K562 (cell line): ENCODE results near the gene TRPC4AP.

Experiments used
- BMI1 ChIP-seq: fragments of 150-350 bp; IDR thresholded peaks from 2 replicates; pipeline ENCODE4 v1.6.1; 2014; ENCODE audit warnings: low read length
- CEBPB ChIP-seq: fragments of 450-650 bp; IDR thresholded peaks from 2 replicates; pipeline ENCODE4 v1.6.1; 2016; ENCODE audit warnings: missing genetic modification characterization, missing compliant biosample characterization
- ETV6 ChIP-seq, 3 experiments: fragments of 150-350 bp in 1 of 3; sonication (generic) in 1 of 3; formaldehyde crosslinking in 1 of 3; IDR thresholded peaks; 2 replicates each; pipeline versions ENCODE4 v1.6.1 to v1.8.0; 2014 to 2022; ENCODE audit warnings: borderline replicate concordance in 2 of 3, low read depth in 2 of 3, antibody characterized with exemption in 1 of 3, low read length in 1 of 3, mild to moderate bottlenecking in 1 of 3, missing genetic modification reagents in 1 of 3
- GABPA ChIP-seq: fragments of 200-800 bp; sonication (Bioruptor generic); conservative IDR thresholded peaks from 2 replicates; pipeline ENCODE4 v1.6.1; 2016; ENCODE audit warnings: low read depth, missing genetic modification characterization, missing compliant biosample characterization
- KAT7 ChIP-seq: sonication (generic); formaldehyde crosslinking; IDR thresholded peaks from 2 replicates; pipeline ENCODE4 v1.8.0; 2022; ENCODE audit warnings: missing genetic modification reagents, mild to moderate bottlenecking, borderline replicate concordance
- MAFK ChIP-seq: IDR thresholded peaks from 2 replicates; pipeline ENCODE4 v1.6.1; 2011; ENCODE audit warnings: low read length, improper control_type of control experiment
- MYNN ChIP-seq, 2 experiments: sonication (generic); formaldehyde crosslinking in 1 of 2; IDR thresholded peaks; 2 replicates each; pipeline versions ENCODE4 v1.5.0 to v1.6.1; 2016 to 2020; ENCODE audit warnings: antibody characterized with exemption in 1 of 2, missing genetic modification reagents in 1 of 2
- NFXL1 ChIP-seq: fragments of 450-650 bp; formaldehyde crosslinking; IDR thresholded peaks from 2 replicates; pipeline ENCODE4 v1.4.0; 2021; ENCODE audit warnings: mild to moderate bottlenecking
- NONO ChIP-seq, 2 experiments: fragments of 200-400 bp in 1 of 2; fragments of 450-650 bp in 1 of 2; formaldehyde crosslinking in 1 of 2; IDR thresholded peaks; 2 replicates each; pipeline ENCODE4 v1.6.1; 2017; ENCODE audit warnings: low read depth in 2 of 2, mild to moderate bottlenecking in 2 of 2, moderate library complexity in 2 of 2, low read length in 1 of 2
- THRAP3 ChIP-seq: fragments of 450-650 bp; IDR thresholded peaks from 2 replicates; pipeline ENCODE4 v1.6.1; 2016; ENCODE audit warnings: mild to moderate bottlenecking, inconsistent platforms, borderline replicate concordance
- ZNF24 ChIP-seq: fragments of 450-650 bp; IDR thresholded peaks from 2 replicates; pipeline ENCODE4 v1.6.1; 2016
- TF ChIP-seq, protein P1 (sequence below): fragments of 450-650 bp; conservative IDR thresholded peaks from 2 replicates; pipeline ENCODE4 v1.6.1; 2016; ENCODE audit warnings: missing genetic modification characterization, low read depth, mild to moderate bottlenecking, control low read depth, missing compliant biosample characterization

DNA sequence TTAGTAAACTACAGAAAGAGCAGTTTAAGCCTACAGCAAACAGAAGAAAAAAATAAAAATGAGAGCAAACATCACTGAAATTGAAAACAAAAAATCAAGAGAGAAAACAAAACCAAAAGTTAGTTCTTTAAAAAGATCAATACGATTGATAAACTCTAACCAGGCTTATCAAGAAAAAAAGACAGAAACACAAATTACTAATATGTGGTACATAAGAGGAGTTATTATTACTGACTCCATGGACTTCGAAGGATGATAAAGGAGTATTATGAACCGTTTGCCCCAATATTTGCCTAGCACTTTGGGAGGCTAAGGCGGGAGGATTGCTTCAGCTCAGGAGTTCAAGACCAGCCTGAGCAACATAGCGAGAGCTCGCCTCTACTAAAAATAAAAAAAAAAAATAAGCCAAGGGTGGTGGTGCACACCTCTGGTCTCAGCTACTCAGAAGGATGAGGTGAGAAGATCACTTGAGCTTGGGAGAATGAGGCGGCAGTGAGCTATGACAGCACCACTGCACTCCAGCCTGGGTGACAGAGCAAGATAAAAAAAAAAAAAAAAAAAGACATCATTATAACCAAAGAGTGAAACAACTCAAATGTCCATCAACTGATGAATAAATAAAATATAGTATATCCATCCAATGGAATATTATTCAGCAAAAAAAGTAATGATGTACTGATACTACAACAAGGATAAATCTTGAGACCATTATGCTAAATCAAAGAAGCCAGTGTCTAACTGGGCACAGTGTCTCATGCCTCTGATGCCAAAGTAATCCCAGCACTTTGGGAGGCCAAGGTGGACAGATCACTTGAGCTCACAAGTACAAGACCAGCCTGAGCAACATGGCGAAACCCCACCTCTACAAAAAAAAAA, 12.9 kb downstream of the TRPC4AP start:
- TF ChIP-seq KAT7: no peak
- TF ChIP-seq THRAP3: no peak
- TF ChIP-seq, protein P1, sequence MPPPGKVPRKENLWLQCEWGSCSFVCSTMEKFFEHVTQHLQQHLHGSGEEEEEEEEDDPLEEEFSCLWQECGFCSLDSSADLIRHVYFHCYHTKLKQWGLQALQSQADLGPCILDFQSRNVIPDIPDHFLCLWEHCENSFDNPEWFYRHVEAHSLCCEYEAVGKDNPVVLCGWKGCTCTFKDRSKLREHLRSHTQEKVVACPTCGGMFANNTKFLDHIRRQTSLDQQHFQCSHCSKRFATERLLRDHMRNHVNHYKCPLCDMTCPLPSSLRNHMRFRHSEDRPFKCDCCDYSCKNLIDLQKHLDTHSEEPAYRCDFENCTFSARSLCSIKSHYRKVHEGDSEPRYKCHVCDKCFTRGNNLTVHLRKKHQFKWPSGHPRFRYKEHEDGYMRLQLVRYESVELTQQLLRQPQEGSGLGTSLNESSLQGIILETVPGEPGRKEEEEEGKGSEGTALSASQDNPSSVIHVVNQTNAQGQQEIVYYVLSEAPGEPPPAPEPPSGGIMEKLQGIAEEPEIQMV (tag): no peak
- no peak for TF ChIP-seq MYNN (IDR thresholded peaks at IDR 0.05)
- no peak for TF ChIP-seq MYNN (CRISPR knock-in tag; IDR thresholded peaks at IDR 0.05)
- TF ChIP-seq MAFK: no peak
- no peak for TF ChIP-seq ZNF24
- no peak for TF ChIP-seq NFXL1 (CRISPR knock-in tag)
- TF ChIP-seq ETV6 (IDR thresholded peaks at IDR 0.05; ENCODE audit: borderline replicate concordance in 1 of 2, low read depth in 2 of 2, low read length in 1 of 2): no peak
- TF ChIP-seq ETV6 (CRISPR knock-in tag; IDR thresholded peaks at IDR 0.05; ENCODE audit: borderline replicate concordance): no peak
- TF ChIP-seq CEBPB (tag): no peak
- no peak for TF ChIP-seq NONO (IDR thresholded peaks at IDR 0.05; ENCODE audit: low read depth in 2 of 2, low read length in 1 of 2)
- TF ChIP-seq GABPA: no peak
- no peak for TF ChIP-seq BMI1
